Measurements from ENCODE around the gene TLE4. TPM values are rescaled to one million over a fixed set of nuclear protein-coding genes. Genes with fewer than 3 reads are reported as not detected.

TLE4 gene
- total and polyA plus RNA-seq, 2 of the 4 experiments (the other 2 are of a cell fraction) = 68.0 to 78.1 TPM

GRCh38 chr9:79664375-79664831 lies 92.6 kb downstream of the TLE4 start:
- BruUV-seq (replicated peaks) = no TSS peak
- peaks cover 12% of the 10 kb centered on the region; the same call in 1 of the 2 replicates for H3K9me1 ChIP-seq (ENCODE audit: insufficient read depth, low read length)
- dilution Hi-C loops (cut with HindIII; ENCODE audit: low sequenced_read_pairs, unreplicated experiment) (no loop called here), in situ Hi-C loops (cut with MboI; ENCODE audit: low sequenced_read_pairs) (no loop called here), intact Hi-C loops (cut with micrococcal nuclease) (no loop called here)
- no peak overlapping the region for H3K4ac ChIP-seq (ENCODE audit: low read depth, low read length)
- ATAC-seq (ENCODE audit: low read depth) = peak; percentile 28; the same call in 1 of the 2 replicates
- H3K23ac ChIP-seq (ENCODE audit: low read depth, low read length) = peak overlapping the region; percentile 61; the same call in 1 of the 2 replicates
- H3K14ac ChIP-seq (replicated peaks; ENCODE audit: low read depth, low read length) = no peak overlapping the region
- no peak overlapping the region for H4K8ac ChIP-seq (ENCODE audit: low read depth in 2 of 2, low read length in 2 of 2)
- H2AK9ac ChIP-seq (replicated peaks; ENCODE audit: low read depth, low read length, poor library complexity) = no peak overlapping the region
- no peak overlapping the region for H4K91ac ChIP-seq (ENCODE audit: insufficient read depth, low read depth, low read length)
- H2BK15ac ChIP-seq (ENCODE audit: low read depth, low read length) = no peak overlapping the region
- no peak overlapping the region for H3K27ac ChIP-seq (ENCODE audit: insufficient read depth, low read length)
- no peak overlapping the region for H2BK5ac ChIP-seq (ENCODE audit: low read depth, low read length, poor library complexity, severe bottlenecking)
- TF ChIP-seq POLR2A (IDR thresholded peaks at IDR 0.05; ENCODE audit: low read depth, low read length) = no peak
- no peak for TF ChIP-seq MXI1 (IDR thresholded peaks at IDR 0.05; ENCODE audit: borderline replicate concordance, low read depth, low read length)
- TF ChIP-seq BHLHE40 (IDR thresholded peaks at IDR 0.05; ENCODE audit: low read depth, low read length) = no peak
- TF ChIP-seq MAFK (IDR thresholded peaks at IDR 0.05; ENCODE audit: low read depth, low read length) = no peak
- TF ChIP-seq CEBPB (IDR thresholded peaks at IDR 0.05; ENCODE audit: low read depth, low read length) = no peak
- no peak for TF ChIP-seq MAZ (IDR thresholded peaks at IDR 0.05; ENCODE audit: borderline replicate concordance, low read depth, low read length)
- TF ChIP-seq, protein P1, sequence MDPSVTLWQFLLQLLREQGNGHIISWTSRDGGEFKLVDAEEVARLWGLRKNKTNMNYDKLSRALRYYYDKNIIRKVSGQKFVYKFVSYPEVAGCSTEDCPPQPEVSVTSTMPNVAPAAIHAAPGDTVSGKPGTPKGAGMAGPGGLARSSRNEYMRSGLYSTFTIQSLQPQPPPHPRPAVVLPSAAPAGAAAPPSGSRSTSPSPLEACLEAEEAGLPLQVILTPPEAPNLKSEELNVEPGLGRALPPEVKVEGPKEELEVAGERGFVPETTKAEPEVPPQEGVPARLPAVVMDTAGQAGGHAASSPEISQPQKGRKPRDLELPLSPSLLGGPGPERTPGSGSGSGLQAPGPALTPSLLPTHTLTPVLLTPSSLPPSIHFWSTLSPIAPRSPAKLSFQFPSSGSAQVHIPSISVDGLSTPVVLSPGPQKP (IDR thresholded peaks at IDR 0.05; ENCODE audit: borderline replicate concordance, low read depth, low read length) = no peak
- TF ChIP-seq, protein P2, sequence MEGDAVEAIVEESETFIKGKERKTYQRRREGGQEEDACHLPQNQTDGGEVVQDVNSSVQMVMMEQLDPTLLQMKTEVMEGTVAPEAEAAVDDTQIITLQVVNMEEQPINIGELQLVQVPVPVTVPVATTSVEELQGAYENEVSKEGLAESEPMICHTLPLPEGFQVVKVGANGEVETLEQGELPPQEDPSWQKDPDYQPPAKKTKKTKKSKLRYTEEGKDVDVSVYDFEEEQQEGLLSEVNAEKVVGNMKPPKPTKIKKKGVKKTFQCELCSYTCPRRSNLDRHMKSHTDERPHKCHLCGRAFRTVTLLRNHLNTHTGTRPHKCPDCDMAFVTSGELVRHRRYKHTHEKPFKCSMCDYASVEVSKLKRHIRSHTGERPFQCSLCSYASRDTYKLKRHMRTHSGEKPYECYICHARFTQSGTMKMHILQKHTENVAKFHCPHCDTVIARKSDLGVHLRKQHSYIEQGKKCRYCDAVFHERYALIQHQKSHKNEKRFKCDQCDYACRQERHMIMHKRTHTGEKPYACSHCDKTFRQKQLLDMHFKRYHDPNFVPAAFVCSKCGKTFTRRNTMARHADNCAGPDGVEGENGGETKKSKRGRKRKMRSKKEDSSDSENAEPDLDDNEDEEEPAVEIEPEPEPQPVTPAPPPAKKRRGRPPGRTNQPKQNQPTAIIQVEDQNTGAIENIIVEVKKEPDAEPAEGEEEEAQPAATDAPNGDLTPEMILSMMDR (conservative IDR thresholded peaks at IDR 0.05; ENCODE audit: low read depth, low read length) = no peak
- TF ChIP-seq SMC3 (IDR thresholded peaks at IDR 0.05; ENCODE audit: low read depth, low read length) = no peak
- no peak for TF ChIP-seq RFX5 (IDR thresholded peaks at IDR 0.05; ENCODE audit: low read depth, low read length)
- no peak for TF ChIP-seq RCOR1 (IDR thresholded peaks at IDR 0.05; ENCODE audit: insufficient replicate concordance, low read length)
- TF ChIP-seq CHD1 (IDR thresholded peaks at IDR 0.05; ENCODE audit: low read depth, low read length) = no peak
- no peak for TF ChIP-seq NFE2L2 (IDR thresholded peaks at IDR 0.05; ENCODE audit: low read depth, low read length)
- TF ChIP-seq FOS (IDR thresholded peaks at IDR 0.05; ENCODE audit: low read depth, low read length) = no peak
- TF ChIP-seq USF2 (IDR thresholded peaks at IDR 0.05; ENCODE audit: low read depth, low read length) = no peak
- no peak for TF ChIP-seq RAD21 (IDR thresholded peaks at IDR 0.05; ENCODE audit: low read length)
- H3K79me1 ChIP-seq (ENCODE audit: low read depth in 1 of 2, low read length in 2 of 2) = peaks cover 9 to 43% of the 10 kb centered on the region in 2 experiments
- no peak overlapping the region for H2AK5ac ChIP-seq (ENCODE audit: low read depth, low read length)
- H3K9ac ChIP-seq (ENCODE audit: low read depth, low read length) = no peak overlapping the region
- no peak overlapping the region for H3K4me3 ChIP-seq (ENCODE audit: insufficient read depth, low read depth, low read length)
- no peak overlapping the region for H2BK20ac ChIP-seq (ENCODE audit: low read depth, low read length)
- DNase-seq = peak; percentile 36
- no peak overlapping the region for H4K5ac ChIP-seq (ENCODE audit: low read depth, low read length)
- no peak overlapping the region for H3K56ac ChIP-seq (ENCODE audit: extremely low read depth, insufficient read depth, low read length)
- no peaks in the 10 kb centered on the region for H3K27me3 ChIP-seq (ENCODE audit: control insufficient read depth, insufficient read depth, low read length)
- ChIA-PET POLR2A (ENCODE audit: unreplicated experiment) (interaction anchor here (0.6 kb wide), 1 partner anchor 72 kb away, joined by 12 read pairs; no protein-coding TSS in a partner anchor), CTCF (interaction anchor here (0.6 kb wide), 1 partner anchor 10 kb away, joined by 5 read pairs; no protein-coding TSS in a partner anchor)
- peaks cover 13% of the 10 kb centered on the region for H3K4me1 ChIP-seq (ENCODE audit: control insufficient read depth, insufficient read depth, low read length)
- H4K20me1 ChIP-seq (ENCODE audit: insufficient read depth, low read length) = no peaks in the 10 kb centered on the region
- no peaks in the 10 kb centered on the region; the same call in 1 of the 2 replicates for H3K36me3 ChIP-seq (ENCODE audit: control insufficient read depth, insufficient read depth, low read length)
- WGBS, 2 experiments (ENCODE audit: extremely low coverage in 2 of 2, insufficient read length in 1 of 2) = 69% methylated on average over 2 of the region's 5 CpGs; no CpG with 5 or more reads in 1 of the 2 experiments
- H2AFZ ChIP-seq (replicated peaks; ENCODE audit: low read length, poor library complexity) = no peak overlapping the region
- H2BK120ac ChIP-seq (ENCODE audit: low read depth, low read length) = no peak overlapping the region
- no peak overlapping the region for H3K4me2 ChIP-seq (ENCODE audit: low read depth, low read length)
- no peak overlapping the region for H3K18ac ChIP-seq (ENCODE audit: low read depth, low read length)
- H3K9me3 ChIP-seq (ENCODE audit: control insufficient read depth, insufficient read depth, low read length) = no peaks in the 10 kb centered on the region

Measured in IMR-90 (cell line).